Fibroblast of the aortic adventitia (primary cell): Measurements from ENCODE around the gene MAGI2. TPM values are rescaled to one million over a fixed set of nuclear protein-coding genes. Genes with fewer than 3 reads are reported as not detected.

Experiments used
- DNase-seq: peaks from one replicate; pipeline ENCODE4 v3.0.0-alpha.2; 2010; ENCODE audit warnings: low read depth
- H3K4me3 ChIP-seq: 2 replicates; pipeline ENCODE4 v1.5.1; 2011; ENCODE audit warnings: low read depth, mild to moderate bottlenecking, control low read depth, low read length, moderate library complexity
- CTCF ChIP-seq: IDR thresholded peaks from 2 replicates; pipeline ENCODE4 v1.5.1; 2011; ENCODE audit warnings: mild to moderate bottlenecking, low read length, control low read depth, inconsistent platforms; ENCODE audit not compliant: insufficient read depth
- total RNA-seq: library from RNA; depleted of rRNA; stranded (reverse); fragments of >200 nt; gene quantifications from 2 replicates; pipeline ENCODE4 v1.2.3, GENCODE V29; 2012; ENCODE audit warnings: low replicate concordance

MAGI2 gene
- total RNA-seq, 1 donor, result 25.5 TPM

GRCh38 chr7:79182283-79182682 is 271.2 kb downstream of the MAGI2 start:
- H3K4me3 ChIP-seq, result no peak overlapping the region
- peak; percentile 93 for DNase-seq
- no peak for TF ChIP-seq CTCF

- TF ChIP-seq CTCF, result no peak
- H3K4me3 ChIP-seq, result no peak overlapping the region
- DNase-seq, result no peak
Measured at GRCh38 chr7:79180533-79180932, 272.9 kb downstream of the MAGI2 start.

GRCh38 chr7:79176859-79177477 is 276.5 kb downstream of the MAGI2 start:
- TF ChIP-seq CTCF, result peak; percentile 77
- DNase-seq, result peak; percentile 72
- H3K4me3 ChIP-seq, result no peak overlapping the region

GRCh38 chr7:79175374-79175773 is 278.1 kb downstream of the MAGI2 start:
- TF ChIP-seq CTCF, result no peak
- no peak overlapping the region for H3K4me3 ChIP-seq
- DNase-seq, result no peak

GRCh38 chr7:79165225-79165624 is 288.2 kb downstream of the MAGI2 start:
- no peak for TF ChIP-seq CTCF
- DNase-seq, result no peak

GRCh38 chr7:79159040-79159664 is 294.3 kb downstream of the MAGI2 start:
- no peak overlapping the region for H3K4me3 ChIP-seq
- DNase-seq, result no peak
- TF ChIP-seq CTCF, result no peak

More at GRCh38 chr7:79165225-79165624, 288.2 kb downstream of the MAGI2 start:
- H3K4me3 ChIP-seq, result no peak overlapping the region

GRCh38 chr7:79157281-79157680 is 296.2 kb downstream of the MAGI2 start:
- DNase-seq, result no peak
- no peak for TF ChIP-seq CTCF
- H3K4me3 ChIP-seq, result no peak overlapping the region
